SIG-M5 (cell line): Measurements from ENCODE around the gene RAB3C.
"Not testable (repeated sequence)": the region's sequence is repeated elsewhere in the genome, so short reads cannot be mapped to it uniquely, and the experiment has no call there.

Experiments used
- DNase-seq: peaks from one replicate; lab custom pipeline; 2025; lab: John Stamatoyannopoulos, UW

Gene RAB3C, protein sequence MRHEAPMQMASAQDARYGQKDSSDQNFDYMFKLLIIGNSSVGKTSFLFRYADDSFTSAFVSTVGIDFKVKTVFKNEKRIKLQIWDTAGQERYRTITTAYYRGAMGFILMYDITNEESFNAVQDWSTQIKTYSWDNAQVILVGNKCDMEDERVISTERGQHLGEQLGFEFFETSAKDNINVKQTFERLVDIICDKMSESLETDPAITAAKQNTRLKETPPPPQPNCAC

GRCh38 chr5:58582803-58583491 lies at the start of gene RAB3C:
RAB3C (plus strand) TSS chr5:58583075; CDS start chr5:58583209, 134 bp downstream.
- peak; percentile 73 for DNase-seq

GRCh38 chr5:58541935-58542334 lies 40.9 kb upstream of the RAB3C start:
- DNase-seq, result not testable (repeated sequence)

DNA sequence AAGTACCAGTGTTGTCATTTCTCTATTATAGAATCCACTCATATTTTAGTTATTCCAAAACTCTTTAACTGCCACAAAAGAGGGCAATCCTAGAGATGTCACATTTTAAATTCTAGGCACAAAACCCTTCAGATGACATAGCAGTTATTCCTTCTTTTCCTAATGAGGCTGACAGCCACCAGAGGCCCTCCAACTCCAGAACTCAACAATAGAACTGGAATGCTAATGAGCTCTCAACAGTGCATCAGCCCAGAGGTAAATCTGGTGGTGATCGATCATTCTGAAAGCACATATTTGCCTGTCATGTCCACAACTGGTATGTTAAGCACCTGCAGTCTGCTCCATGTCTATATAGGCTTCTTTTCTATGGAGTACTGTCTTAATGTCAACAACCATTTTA lies 40.2 kb upstream of the RAB3C start:
- DNase-seq, result no peak

- no peak for DNase-seq
These were observed 39.2 kb upstream of the RAB3C start for GRCh38 chr5:58543723-58544122.

- DNase-seq, result peak; percentile 88
These were observed 38.7 kb upstream of the RAB3C start for GRCh38 chr5:58544195-58544594.

DNA sequence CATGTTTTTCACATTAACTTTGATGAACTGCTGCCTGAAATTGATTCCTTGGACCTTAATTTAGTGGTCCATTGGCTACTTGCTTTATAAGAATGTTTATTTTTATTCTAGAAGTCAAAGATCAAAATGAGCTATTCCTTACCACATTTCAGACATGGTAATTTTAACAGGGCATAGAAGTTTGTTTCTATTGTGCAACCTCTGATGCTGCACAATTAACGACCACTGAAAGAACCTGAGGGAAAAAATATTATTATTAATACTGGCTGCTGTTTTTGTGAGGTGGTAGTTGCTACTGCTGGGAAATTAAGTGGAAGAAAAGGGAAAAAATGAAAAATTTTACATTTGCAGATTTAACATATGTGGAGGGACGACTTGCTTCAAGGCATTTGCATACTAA lies 37.9 kb upstream of the RAB3C start:
- DNase-seq, result no peak

DNA sequence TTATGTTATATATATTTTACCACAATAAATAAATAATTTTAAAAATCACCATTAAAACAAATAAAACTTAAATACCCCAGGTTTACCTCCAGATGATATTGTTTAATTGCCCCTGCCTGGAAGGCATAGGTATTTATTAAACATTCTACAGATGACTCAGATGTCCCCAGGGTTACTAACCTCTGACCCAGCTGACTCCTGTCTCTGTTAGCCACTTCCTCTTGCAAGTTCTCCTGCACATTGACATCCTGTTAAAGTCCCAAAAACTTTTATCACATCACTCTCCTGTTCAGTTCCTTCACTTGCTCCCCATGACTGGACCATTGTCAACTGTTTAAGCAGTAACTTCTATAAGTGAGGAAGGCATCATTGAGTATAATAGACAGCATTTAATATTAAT lies 37.0 kb upstream of the RAB3C start:
- DNase-seq, result no peak

DNA sequence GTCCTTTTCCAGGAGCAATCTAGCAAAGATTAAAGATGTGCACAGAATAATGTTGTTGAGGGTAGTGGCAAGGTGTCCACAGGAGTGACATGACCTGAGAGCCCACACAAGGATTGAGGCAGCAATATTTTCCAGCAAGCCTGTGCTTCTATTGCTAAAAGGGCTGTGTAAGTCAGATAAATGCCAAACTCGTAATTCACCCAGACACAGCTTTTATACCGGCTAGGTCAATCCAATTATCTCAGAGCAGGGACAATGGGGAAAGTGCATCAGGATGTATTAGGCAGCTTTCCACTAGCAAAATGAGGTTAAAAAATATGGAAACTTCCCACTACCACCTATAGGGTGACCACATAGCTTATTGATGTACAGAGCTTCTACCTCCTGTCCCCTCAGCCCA lies 34.8 kb upstream of the RAB3C start:
- no peak for DNase-seq

DNA sequence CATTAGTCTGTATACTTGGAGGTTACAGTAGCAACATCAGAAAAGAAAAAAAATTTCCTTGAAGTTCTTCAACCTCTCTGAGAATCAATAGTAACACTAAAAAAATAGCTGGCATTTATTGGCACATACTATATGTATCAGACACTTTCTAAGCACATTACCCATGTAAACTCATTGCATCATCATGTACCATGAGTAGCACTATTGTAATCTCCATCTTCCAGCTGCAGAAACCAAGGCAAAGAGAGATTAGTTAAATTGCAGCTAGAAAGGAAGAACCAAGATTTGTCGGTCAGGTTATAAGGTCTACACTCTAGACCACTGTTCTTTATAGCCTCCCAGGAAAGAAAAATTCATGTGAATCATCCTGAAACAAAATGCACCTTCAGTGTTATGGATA lies 31.4 kb upstream of the RAB3C start:
- DNase-seq, result no peak

GRCh38 chr5:58557665-58558338 lies 25.1 kb upstream of the RAB3C start:
- DNase-seq, result not testable (repeated sequence)

- not testable (repeated sequence) for DNase-seq
These were observed 19.7 kb upstream of the RAB3C start for GRCh38 chr5:58563016-58563700.

DNA sequence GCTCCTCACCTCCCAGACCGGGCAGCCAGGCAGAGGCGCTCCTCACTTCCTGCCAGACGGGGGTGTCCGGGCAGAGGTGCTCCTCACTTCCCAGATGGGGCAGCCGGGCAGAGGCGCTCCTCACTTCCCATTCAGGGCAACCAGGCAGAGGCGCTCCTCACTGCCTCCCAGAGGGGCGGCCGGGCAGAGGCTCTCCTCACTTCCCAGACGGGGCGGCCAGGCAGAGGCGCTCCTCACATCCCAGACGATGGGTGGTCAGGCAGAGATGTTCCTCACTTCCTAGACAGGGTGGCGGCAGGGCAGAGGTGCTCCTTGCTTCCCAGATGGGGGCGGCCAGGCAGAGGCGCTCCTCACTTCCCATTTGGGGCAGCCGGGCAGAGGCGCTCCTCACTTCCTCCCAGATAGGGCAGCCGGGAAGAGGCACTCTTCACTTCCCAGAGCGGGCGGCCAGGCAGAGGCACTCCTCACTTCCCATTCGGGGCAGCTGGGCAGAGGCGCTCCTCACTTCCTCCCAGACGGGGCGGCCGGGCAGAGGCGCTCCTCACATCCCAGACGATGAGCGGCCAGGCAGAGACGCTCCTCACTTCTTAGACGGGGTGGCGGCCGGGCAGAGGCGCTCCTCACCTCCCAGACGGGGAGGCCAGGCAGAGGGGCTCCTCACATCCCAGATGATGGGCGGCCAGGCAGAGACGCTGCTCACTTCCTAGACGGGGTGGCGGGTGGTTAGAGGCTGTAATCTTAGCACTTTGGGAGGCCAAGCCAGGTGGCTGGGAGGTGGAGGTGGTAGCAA lies 18.6 kb upstream of the RAB3C start:
- not testable (repeated sequence) for DNase-seq

DNA sequence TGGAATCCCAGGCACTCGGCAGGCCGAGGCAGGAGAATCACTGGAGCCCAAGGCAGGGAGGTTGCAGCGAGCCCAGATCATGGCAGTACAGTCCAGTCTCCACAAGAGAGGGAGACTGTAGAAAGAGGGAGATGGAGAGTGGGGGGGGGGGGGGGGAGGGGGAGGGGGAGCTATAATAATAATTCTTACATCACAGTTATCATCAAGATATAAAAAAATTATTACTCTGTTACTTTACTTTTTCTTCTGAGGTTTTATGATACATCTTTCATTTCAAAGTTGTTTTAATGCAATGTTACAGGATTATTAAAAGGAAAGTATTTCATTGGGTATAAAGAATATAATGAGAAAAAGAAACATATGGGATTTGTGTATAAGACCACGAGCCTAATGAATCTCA lies 17.8 kb upstream of the RAB3C start:
- DNase-seq, result no peak

DNA sequence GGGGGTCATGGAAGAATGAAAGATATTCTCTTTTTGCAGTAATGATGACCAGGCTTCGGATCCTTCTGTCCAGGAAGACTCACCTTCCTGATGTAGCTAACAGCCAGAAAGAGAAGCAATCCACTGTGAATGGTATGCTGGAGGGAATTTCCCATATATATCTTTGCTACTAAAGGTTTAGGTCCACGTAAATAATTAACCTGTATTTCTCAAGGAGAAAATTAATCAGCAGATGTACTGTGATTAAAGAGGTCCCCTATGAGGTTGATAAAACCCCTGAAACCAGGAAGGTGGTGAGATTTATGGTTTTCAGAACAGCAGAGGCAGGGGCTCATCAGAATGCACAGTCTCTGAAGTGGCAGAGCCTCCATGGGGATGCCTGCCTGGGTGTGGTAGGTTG lies 11.4 kb upstream of the RAB3C start:
- no peak for DNase-seq

DNA sequence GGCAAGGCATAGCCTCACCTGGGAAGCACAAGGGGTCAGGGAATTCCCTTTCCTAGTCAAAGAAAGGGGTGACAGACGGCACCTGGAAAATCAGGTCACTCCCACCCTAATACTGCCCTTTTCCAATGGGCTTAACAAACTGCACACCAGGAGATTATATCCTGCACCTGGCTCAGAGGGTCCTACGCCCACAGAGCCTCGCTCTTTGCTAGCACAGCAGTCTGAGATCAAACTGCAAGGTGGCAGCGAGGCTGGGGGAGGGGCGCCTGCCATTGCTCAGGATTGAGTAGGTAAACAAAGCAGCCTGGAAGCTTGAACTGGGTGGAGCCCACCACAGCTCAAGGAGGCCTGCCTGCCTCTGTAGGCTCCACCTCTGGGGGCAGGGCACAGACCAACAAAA lies 9.9 kb upstream of the RAB3C start:
- not testable (repeated sequence) for DNase-seq

DNA sequence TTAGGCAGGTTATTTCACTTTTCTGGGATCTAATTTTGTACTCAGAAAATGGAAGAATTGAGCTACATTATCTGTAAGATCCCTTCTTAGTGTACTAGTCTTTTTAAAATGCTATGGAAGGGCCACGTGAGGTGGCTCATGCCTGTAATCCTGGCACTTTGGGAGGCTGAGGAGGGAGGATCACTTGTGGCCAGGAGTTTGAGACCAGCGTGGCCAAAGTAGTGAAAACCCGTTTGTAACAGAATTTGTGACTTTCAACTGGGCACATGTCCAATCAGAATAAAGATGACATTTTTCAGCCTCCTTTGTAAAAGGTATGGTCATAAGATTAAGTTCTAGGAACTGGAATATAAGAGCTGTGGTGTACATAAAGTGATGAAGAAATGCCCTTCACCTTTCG lies 3.1 kb upstream of the RAB3C start:
- DNase-seq, result no peak

GRCh38 chr5:58582019-58582802 lies 664 bp upstream of the RAB3C start:
- DNase-seq, result no peak

DNA sequence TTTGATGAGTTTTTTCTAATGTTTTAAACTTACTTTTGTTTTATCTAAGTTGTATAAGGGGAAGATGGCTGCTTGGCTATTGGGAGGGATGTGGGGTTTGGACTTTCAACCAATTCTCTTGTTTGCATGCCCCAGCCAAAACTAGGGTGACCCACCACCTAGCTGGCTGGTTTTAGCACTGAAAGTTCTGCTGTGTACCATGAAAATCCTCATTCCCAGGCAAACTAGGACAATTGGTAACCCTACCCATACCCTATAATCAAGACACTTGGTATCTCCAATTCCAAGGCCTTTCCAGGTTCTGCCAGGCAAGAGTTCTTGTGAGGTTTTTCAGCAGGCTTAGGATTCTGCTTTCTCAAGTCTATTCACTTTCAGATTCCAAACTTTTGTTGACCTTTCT lies 13.1 kb downstream of the RAB3C start:
- DNase-seq, result no peak

DNA sequence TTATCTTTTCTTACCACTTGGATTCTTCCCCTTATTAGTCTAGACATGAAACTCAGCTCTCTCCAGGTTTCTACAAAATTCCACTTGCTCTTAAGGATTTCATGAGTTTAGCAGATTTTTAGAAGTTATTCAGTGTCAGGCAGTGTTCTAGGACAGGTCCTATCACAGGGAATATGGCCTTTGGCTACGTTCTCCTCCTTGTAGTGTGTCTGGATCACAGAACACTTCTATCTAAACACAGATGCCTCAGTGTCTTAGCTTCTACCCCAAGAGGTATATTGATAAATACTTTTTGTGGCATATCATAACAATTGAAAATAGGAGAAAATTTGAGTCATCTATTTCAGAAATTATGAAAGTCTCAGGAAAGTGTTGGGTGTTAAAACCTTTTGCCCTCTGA lies 15.6 kb downstream of the RAB3C start:
- no peak for DNase-seq

DNA sequence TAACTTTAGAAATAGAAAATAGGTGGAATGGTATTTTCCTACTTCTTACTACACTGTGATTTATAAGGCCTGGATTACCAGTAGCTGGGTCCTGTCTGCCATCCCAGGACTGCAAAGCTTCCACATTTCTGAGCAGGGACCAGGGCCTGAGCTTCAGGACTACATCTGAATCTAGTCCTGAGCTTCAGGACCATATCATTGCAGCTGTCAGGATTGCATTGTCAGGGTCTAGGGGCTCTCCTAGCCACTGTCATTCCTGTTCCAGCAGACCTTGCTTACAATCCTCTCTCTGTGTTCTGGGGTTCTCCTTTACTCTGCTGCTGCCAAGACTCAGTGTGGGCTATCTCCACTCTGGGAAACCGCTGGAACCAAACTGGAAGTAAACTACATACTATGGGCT lies 16.3 kb downstream of the RAB3C start:
- DNase-seq, result no peak

DNA sequence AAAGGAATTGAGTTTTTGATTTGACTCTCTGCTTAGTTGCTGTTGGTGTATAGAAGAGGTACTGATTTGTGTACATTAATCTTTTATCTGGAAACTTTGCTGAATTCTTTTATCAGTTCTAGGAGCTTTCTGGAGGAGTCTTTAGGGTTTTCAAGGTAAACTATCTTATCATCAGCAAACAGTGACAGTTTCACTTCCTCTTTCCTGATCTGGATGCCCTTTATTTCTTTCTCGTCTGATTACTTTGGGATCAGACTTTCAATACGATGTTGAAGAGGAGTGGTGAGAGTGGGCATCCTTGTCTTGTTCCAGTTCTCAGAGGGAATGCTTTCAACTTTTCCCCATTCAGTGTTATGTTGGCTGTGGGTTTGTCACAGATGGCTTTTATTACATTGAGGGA lies 17.7 kb downstream of the RAB3C start:
- DNase-seq, result not testable (repeated sequence)
